Tibial artery (tissue), 4 donors: Measurements from ENCODE around the gene TMTC1.

Source experiments
- DNase-seq, 2 donors: peaks; one replicate each; pipeline ENCODE4 v3.0.0-alpha.2; 2019
- H3K27ac ChIP-seq, 2 donors: fragments of 200-600 bp; sonication (generic) in 1 of 2; 1 replicate in 1 of 2; 2 replicates in 1 of 2; pipeline ENCODE4 v1.5.1; 2018 to 2019; ENCODE audit warnings: mild to moderate bottlenecking in 1 of 2
- H3K27me3 ChIP-seq, 2 donors: fragments of 200-600 bp; sonication (generic) in 1 of 2; one replicate each; pipeline versions ENCODE4 v1.5.1 to v1.6.0; 2016 to 2019
- H3K36me3 ChIP-seq, 3 donors: fragments of 200-600 bp; sonication (generic) in 2 of 3; one replicate each; pipeline ENCODE4 v1.5.1; 2016 to 2019; ENCODE audit warnings: mild to moderate bottlenecking in 2 of 3
- H3K4me1 ChIP-seq, 4 donors: fragments of 200-600 bp; sonication (generic) in 2 of 4; 1 replicate in 3 of 4; 2 replicates in 1 of 4; pipeline ENCODE4 v1.5.1; 2016 to 2019
- H3K4me3 ChIP-seq, 2 donors: fragments of 200-600 bp; sonication (generic) in 1 of 2; 1 replicate in 1 of 2; 2 replicates in 1 of 2; pipeline ENCODE4 v1.5.1; 2018 to 2019; ENCODE audit warnings: mild to moderate bottlenecking in 2 of 2
- H3K9me3 ChIP-seq, 3 donors: fragments of 200-600 bp; sonication (generic) in 1 of 3; one replicate each; pipeline ENCODE4 v1.5.1; 2016 to 2019
- CTCF ChIP-seq, 2 experiments: fragments of 200-600 bp in 1 of 2; fragments of 450-650 bp in 1 of 2; IDR thresholded peaks; one replicate each; pipeline ENCODE4 v1.5.1; 2017 to 2019; ENCODE audit warnings: antibody characterized with exemption in 2 of 2, mild to moderate bottlenecking in 1 of 2, moderate library complexity in 1 of 2
- intact Hi-C: fragments of 100-400 bp; cut with DNase I; formaldehyde crosslinking; loops from one replicate; pipeline ENCODE4 v1.15.0; 2023; ENCODE audit warnings: low total_unique reads

TMTC1 gene

GRCh38 chr12:29650371-29650770, 133.4 kb downstream of the TMTC1 start:
- H3K9me3 ChIP-seq, result no peaks in the 10 kb centered on the region
- H3K4me3 ChIP-seq, result no peak overlapping the region
- H3K4me1 ChIP-seq, result peaks cover 0 to 3% (median 0%) of the 10 kb centered on the region in 4 donors
- no peak for DNase-seq
- intact Hi-C loops, result no loop called here
- H3K36me3 ChIP-seq, result peaks cover 4 to 31% (median 20%) of the 10 kb centered on the region in 3 donors
- TF ChIP-seq CTCF (IDR thresholded peaks at IDR 0.05), result no peak
- H3K27me3 ChIP-seq, result no peaks in the 10 kb centered on the region
- no peak overlapping the region for H3K27ac ChIP-seq

GRCh38 chr12:29649722-29650121, 134.0 kb downstream of the TMTC1 start:
- H3K27me3 ChIP-seq, result no peaks in the 10 kb centered on the region
- H3K36me3 ChIP-seq, result peaks cover 4 to 31% (median 20%) of the 10 kb centered on the region in 3 donors
- no peak for TF ChIP-seq CTCF (IDR thresholded peaks at IDR 0.05)
- intact Hi-C loops, result no loop called here
- H3K9me3 ChIP-seq, result no peaks in the 10 kb centered on the region
- peaks cover 0 to 3% (median 0%) of the 10 kb centered on the region in 4 donors for H3K4me1 ChIP-seq
- H3K4me3 ChIP-seq, result no peak overlapping the region
- H3K27ac ChIP-seq, result no peak overlapping the region
- no peak for DNase-seq

GRCh38 chr12:29644536-29645162, 139.1 kb downstream of the TMTC1 start:
- Histone ChIP-seq H3K4me1 (peaks cover 0 to 24% (median 15%) of the 10 kb centered on the region in 4 donors), H3K27ac (peak overlapping the region in 1 of 2 donors; percentile 12), H3K4me3 (no peak overlapping the region), H3K9me3 (no peaks in the 10 kb centered on the region), H3K36me3 (peaks cover 0 to 12% (median 0%) of the 10 kb centered on the region in 3 donors), H3K27me3 (no peaks in the 10 kb centered on the region)
- intact Hi-C loops, result no loop called here
- TF ChIP-seq CTCF (IDR thresholded peaks at IDR 0.05), result no peak
- DNase-seq, result no peak

GRCh38 chr12:29640589-29641345, 143.0 kb downstream of the TMTC1 start:
- peaks cover 0 to 27% (median 15%) of the 10 kb centered on the region in 4 donors for H3K4me1 ChIP-seq
- intact Hi-C loops, result no loop called here

More at GRCh38 chr12:29640589-29641345, 143.0 kb downstream of the TMTC1 start:
- TF ChIP-seq CTCF (IDR thresholded peaks at IDR 0.05), result peak in 1 of 2 experiments; percentile 38
- Histone ChIP-seq H3K27ac (peak overlapping the region; percentile 64 to 71), H3K36me3 (peaks cover 0 to 4% (median 0%) of the 10 kb centered on the region in 3 donors), H3K27me3 (no peaks in the 10 kb centered on the region), H3K9me3 (no peaks in the 10 kb centered on the region), H3K4me3 (peak overlapping the region in 1 of 2 donors; percentile 13)
- peak in 1 of 2 donors; percentile 74 for DNase-seq
